Ascending aorta (tissue), 2 donors: ENCODE results near the gene NCOA7. TPM values are rescaled to one million over a fixed set of nuclear protein-coding genes. Genes with fewer than 3 reads are reported as not detected.
A peak's percentile ranks its signal among the peaks of the same experiment; 100 is the strongest.

Source experiments
- DNase-seq, 2 donors: peaks; one replicate each; pipeline ENCODE4 v3.0.0-alpha.2; 2019; ENCODE audit warnings: low spot score in 2 of 2
- H3K27ac ChIP-seq, 2 donors: fragments of 200-600 bp; sonication (generic); one replicate each; pipeline ENCODE4 v1.5.1; 2016 to 2017; ENCODE audit warnings: mild to moderate bottlenecking in 1 of 2
- H3K27me3 ChIP-seq: fragments of 200-600 bp; sonication (generic); one replicate; pipeline ENCODE4 v1.5.1; 2017
- H3K36me3 ChIP-seq, 2 donors: fragments of 200-600 bp; sonication (generic); one replicate each; pipeline ENCODE4 v1.5.1; 2016
- H3K4me1 ChIP-seq, 2 donors: fragments of 200-600 bp; sonication (generic); one replicate each; pipeline ENCODE4 v1.5.1; 2016 to 2017; ENCODE audit warnings: mild to moderate bottlenecking in 1 of 2
- H3K4me3 ChIP-seq, 2 donors: fragments of 200-600 bp; sonication (generic); one replicate each; pipeline ENCODE4 v1.5.1; 2016 to 2017; ENCODE audit warnings: mild to moderate bottlenecking in 1 of 2
- H3K9me3 ChIP-seq, 2 donors: fragments of 200-600 bp; sonication (generic); one replicate each; pipeline ENCODE4 v1.5.1; 2016
- CTCF ChIP-seq, 3 experiments: fragments of 200-600 bp in 2 of 3; fragments of 450-650 bp in 1 of 3; sonication (generic) in 2 of 3; IDR thresholded peaks; one replicate each; pipeline ENCODE4 v1.5.1; 2016 to 2019; ENCODE audit warnings: antibody characterized with exemption in 3 of 3, mild to moderate bottlenecking in 1 of 3, moderate library complexity in 1 of 3
- intact Hi-C: fragments of 100-400 bp; cut with DNase I; formaldehyde crosslinking; loops from one replicate; pipeline ENCODE4 v1.15.1; 2023
- total RNA-seq: library from RNA; depleted of rRNA; stranded (reverse); fragments of >200 nt; gene quantifications from one replicate; pipeline ENCODE4 v1.1.0, GENCODE V29; 2016

NCOA7 gene
- total RNA-seq, 1 donor from 2014 or later: 37.4 TPM

DNA sequence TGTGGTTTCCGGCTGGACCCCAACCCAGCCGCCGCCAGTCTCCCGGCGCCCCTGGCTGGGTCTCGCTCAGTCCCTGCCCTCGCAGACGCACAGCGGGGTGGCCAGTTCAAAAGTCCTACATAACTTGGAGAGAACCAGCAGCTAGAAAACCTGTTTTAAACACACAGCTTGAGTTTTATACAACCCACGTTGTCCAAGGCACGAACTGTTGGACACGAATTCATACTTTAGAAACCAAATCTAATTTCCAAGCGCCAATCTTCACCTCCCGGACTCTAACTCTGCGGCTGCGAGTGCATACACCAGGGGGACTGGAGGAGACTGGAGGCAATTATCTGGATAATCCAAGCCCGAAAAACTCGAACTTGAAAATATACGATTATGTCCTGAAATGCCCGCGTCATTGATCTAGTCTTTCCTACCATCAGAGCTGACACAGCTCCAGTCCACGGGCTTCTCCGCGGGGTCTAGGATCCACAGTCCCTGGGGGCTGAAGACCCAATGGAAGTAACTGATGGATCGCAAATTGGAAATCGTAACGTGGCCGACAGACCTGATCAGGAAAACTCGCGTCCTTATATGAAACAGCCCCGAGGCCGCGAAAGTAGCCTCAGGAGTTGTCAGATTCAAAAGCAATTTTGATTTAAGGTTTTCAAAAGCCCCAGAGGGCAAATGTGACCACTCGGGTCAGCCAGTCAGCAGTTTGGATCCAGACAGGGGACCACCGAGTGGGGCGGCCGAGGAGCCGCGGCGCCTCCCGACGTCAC lies 42.2 kb upstream of the NCOA7 start:
- intact Hi-C loops: loop anchor here (2.0 to 5.0 kb wide), 4 partner anchors 136 to 384 kb away; no protein-coding TSS in a partner anchor

GRCh38 chr6:125749173-125749864 lies 41.4 kb upstream of the NCOA7 start, which contains the start of gene HEY2:
HEY2 (plus strand) TSS chr6:125749632; CDS start chr6:125749777, 145 bp downstream.
- intact Hi-C loops: loop anchor here (2.0 to 5.0 kb wide), 4 partner anchors 137 to 385 kb away; no protein-coding TSS in a partner anchor
- Histone ChIP-seq H3K9me3 (no peaks in the 10 kb centered on the region), H3K36me3 (no peaks in the 10 kb centered on the region), H3K4me1 (peaks cover 0 to 16% of the 10 kb centered on the region in 2 donors), H3K27ac (peak within 1 kb of the TSS; percentile 95 to 99), H3K4me3 (peak within 1 kb of the TSS; percentile 79 to 81), H3K27me3 (no peaks in the 10 kb centered on the region)
- peak; percentile 79 to 97 for DNase-seq
- no peak for TF ChIP-seq CTCF (IDR thresholded peaks at IDR 0.05)

More for the DNA sequence above, 42.2 kb upstream of the NCOA7 start:
- peak in 1 of 3 experiments; percentile 7 for TF ChIP-seq CTCF (IDR thresholded peaks at IDR 0.05)
- Histone ChIP-seq H3K27me3 (no peaks in the 10 kb centered on the region), H3K4me3 (peak overlapping the region; percentile 79 to 81), H3K9me3 (no peaks in the 10 kb centered on the region), H3K36me3 (no peaks in the 10 kb centered on the region), H3K27ac (peak overlapping the region; percentile 95 to 99), H3K4me1 (peaks cover 2 to 10% of the 10 kb centered on the region in 2 donors)
- no peak for DNase-seq

GRCh38 chr6:125749865-125750691 lies 40.7 kb upstream of the NCOA7 start:
- H3K9me3 ChIP-seq: no peaks in the 10 kb centered on the region
- H3K4me3 ChIP-seq: peak overlapping the region; percentile 79 to 81
- no peak for TF ChIP-seq CTCF (IDR thresholded peaks at IDR 0.05)
- no peaks in the 10 kb centered on the region for H3K27me3 ChIP-seq
- intact Hi-C loops: loop anchor here (2.0 to 5.0 kb wide), 4 partner anchors 138 to 385 kb away; no protein-coding TSS in a partner anchor
- DNase-seq: no peak
- peaks cover 5 to 21% of the 10 kb centered on the region in 2 donors for H3K4me1 ChIP-seq
- H3K27ac ChIP-seq: peak overlapping the region; percentile 95 to 96
- no peaks in the 10 kb centered on the region for H3K36me3 ChIP-seq

GRCh38 chr6:125750692-125751333 lies 39.9 kb upstream of the NCOA7 start:
- H3K9me3 ChIP-seq: no peaks in the 10 kb centered on the region
- peaks cover 5 to 21% of the 10 kb centered on the region in 2 donors for H3K4me1 ChIP-seq
- TF ChIP-seq CTCF (IDR thresholded peaks at IDR 0.05): no peak
- no peak for DNase-seq
- peak overlapping the region; percentile 95 to 96 for H3K27ac ChIP-seq
- no peaks in the 10 kb centered on the region for H3K36me3 ChIP-seq
- peak overlapping the region; percentile 79 to 81 for H3K4me3 ChIP-seq
- intact Hi-C loops: no loop called here
- H3K27me3 ChIP-seq: no peaks in the 10 kb centered on the region
